GM10266 (cell line): ENCODE measurements around the gene FBXO30.

Experiments
- DNase-seq: peaks from one replicate; pipeline ENCODE4 v3.0.0; 2012; ENCODE audit errors: extremely low spot score
- TF ChIP-seq, protein P1 (sequence below): IDR thresholded peaks from 2 replicates; pipeline ENCODE4 v1.5.1; 2012; ENCODE audit warnings: mild to moderate bottlenecking, low read depth; ENCODE audit not compliant: control insufficient read depth, insufficient read depth; ENCODE audit errors: missing control alignments

Gene FBXO30

DNA sequence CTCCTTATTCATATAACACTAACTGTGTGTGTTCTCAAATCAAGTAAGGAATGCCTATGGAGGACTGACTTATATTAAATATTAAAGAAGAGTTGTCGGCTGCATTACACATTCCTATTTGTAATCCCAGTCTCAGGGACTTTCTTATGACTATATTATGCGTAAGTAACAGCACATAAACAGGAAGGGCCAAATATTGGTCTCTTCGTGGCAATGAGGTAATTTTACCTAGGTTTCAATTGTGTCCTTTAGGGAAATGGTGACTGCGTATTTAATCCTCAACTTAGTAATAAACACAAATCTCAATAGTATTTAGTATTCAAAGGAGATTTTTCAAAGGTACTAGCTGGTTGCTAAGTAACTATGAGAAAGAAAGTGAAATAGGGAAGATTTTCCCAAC, 56.5 kb downstream of the FBXO30 start:
- TF ChIP-seq, protein P1, sequence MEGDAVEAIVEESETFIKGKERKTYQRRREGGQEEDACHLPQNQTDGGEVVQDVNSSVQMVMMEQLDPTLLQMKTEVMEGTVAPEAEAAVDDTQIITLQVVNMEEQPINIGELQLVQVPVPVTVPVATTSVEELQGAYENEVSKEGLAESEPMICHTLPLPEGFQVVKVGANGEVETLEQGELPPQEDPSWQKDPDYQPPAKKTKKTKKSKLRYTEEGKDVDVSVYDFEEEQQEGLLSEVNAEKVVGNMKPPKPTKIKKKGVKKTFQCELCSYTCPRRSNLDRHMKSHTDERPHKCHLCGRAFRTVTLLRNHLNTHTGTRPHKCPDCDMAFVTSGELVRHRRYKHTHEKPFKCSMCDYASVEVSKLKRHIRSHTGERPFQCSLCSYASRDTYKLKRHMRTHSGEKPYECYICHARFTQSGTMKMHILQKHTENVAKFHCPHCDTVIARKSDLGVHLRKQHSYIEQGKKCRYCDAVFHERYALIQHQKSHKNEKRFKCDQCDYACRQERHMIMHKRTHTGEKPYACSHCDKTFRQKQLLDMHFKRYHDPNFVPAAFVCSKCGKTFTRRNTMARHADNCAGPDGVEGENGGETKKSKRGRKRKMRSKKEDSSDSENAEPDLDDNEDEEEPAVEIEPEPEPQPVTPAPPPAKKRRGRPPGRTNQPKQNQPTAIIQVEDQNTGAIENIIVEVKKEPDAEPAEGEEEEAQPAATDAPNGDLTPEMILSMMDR: no peak
- no peak for DNase-seq

- TF ChIP-seq, protein P1: no peak
- DNase-seq: no peak
These were observed 58.4 kb downstream of the FBXO30 start for GRCh38 chr6:145756170-145756662.

- DNase-seq: no peak
These were observed 58.9 kb downstream of the FBXO30 start for GRCh38 chr6:145755682-145756081.

DNA sequence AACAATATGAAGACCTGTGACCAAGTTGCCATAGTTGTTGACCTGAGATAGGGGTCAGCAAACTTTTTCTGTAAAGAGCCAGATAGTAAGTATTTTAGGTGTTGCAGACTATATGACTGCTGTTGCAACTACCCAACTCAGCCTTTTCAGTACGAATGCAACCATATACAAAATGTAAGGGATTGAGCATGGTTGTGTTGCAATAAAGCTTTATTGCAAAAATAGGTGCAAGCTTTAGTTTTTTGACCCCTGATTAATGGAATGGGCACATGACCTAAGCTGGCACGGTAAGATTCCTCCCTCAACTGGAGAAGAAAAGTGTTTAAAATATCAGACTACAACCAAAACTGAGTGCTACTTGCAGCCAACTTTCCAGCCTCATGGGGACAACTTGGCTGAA, 62.0 kb downstream of the FBXO30 start:
- no peak for DNase-seq
- TF ChIP-seq, protein P1: no peak

More at GRCh38 chr6:145755682-145756081, 58.9 kb downstream of the FBXO30 start:
- TF ChIP-seq, protein P1: no peak

- TF ChIP-seq, protein P1: no peak
- peak; percentile 21 for DNase-seq
These were observed 65.0 kb downstream of the FBXO30 start for GRCh38 chr6:145749632-145750031.

DNA sequence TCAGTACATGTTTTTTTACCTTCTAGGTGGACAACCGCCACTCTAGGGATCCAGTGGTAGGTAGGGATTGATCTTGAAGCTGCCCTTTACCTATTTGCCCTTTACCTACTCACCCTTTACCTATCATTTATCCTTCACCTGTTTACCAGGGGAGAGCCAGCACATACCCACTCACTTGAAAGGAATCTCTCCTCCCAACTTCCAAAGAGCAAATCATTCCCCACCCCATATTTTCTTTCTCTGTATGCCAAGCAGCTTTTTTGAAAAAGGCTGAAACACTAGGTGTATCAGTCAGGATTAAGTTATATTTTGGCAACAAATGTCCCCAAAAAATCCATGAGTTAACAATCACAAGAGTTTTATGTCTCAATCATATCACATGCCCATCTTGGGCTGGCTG, 68.7 kb downstream of the FBXO30 start:
- TF ChIP-seq, protein P1: no peak
- DNase-seq: no peak

DNA sequence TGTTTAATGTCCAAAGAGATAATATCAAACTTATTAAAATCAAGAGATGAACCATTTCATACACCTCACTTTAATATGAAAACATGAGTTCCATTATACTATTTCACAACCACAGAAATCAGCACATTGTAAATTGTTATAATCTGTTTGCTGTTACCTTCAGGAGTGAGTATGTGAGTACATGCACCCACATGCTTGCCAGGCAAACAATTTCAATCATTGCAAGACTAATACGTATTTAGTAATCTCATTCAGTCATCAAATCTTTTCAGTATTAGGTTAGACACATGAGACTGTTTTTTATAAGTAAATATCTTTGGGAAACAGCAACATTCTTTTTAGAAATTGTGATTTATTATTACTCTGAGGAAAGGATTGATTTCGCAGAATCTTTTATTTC, 70.0 kb downstream of the FBXO30 start:
- DNase-seq: no peak

More for the DNA sequence above, 70.0 kb downstream of the FBXO30 start:
- TF ChIP-seq, protein P1: no peak
